ENCODE measurements around the gene MCTP1. TPM values are rescaled to one million over a fixed set of nuclear protein-coding genes. Genes with fewer than 3 reads are reported as not detected.

MCTP1 gene
- total and polyA plus RNA-seq, 10 of the 15 experiments (the other 5 are each of a cell fraction or from before 2014, with no cell fraction given): 12.6 to 45.9 (median 18.8) TPM

DNA sequence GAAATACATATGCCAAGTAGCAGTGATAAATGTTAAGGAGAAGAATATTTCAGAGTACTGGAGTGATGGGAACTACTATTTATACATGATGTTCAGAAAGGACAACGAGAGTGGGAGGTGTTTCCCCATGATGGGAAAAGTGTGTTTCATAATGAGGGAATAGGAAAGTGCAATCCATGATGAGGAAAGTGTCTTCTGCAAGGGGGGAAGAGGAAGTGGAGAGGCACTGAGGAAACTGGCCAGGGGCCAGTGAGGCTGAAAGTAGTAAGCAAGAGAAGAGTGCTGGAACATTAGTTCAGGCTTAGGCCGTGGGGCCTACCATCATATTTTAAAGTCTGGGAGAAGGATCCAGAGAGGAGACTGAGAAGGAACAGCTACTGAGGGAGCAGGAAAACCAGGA, 339.2 kb downstream of the MCTP1 start:
- H3K36me3 ChIP-seq (ENCODE audit: control insufficient read depth in 2 of 2, insufficient read depth in 2 of 2, low read length in 1 of 2): peaks cover 3 to 4% of the 10 kb centered on the region in 2 experiments; a peak in 1 of 4 replicates
- TF ChIP-seq ATF7 (IDR thresholded peaks at IDR 0.05; ENCODE audit: low read depth): no peak
- no peak for TF ChIP-seq BACH1 (IDR thresholded peaks at IDR 0.05; ENCODE audit: borderline replicate concordance)
- no peak for TF ChIP-seq SUZ12 (IDR thresholded peaks at IDR 0.05; ENCODE audit: unreplicated experiment)
- no peak for TF ChIP-seq CHD4 (IDR thresholded peaks at IDR 0.05)
- TF ChIP-seq BMI1 (IDR thresholded peaks at IDR 0.05; ENCODE audit: borderline replicate concordance): no peak
- TF ChIP-seq NRF1 (conservative IDR thresholded peaks at IDR 0.05; ENCODE audit: low read depth, low read length): no peak
- no peak for TF ChIP-seq ETV6 (conservative IDR thresholded peaks at IDR 0.05 in 1 of 2, IDR thresholded peaks at IDR 0.05 in 1 of 2; ENCODE audit: borderline replicate concordance in 1 of 2, low read depth in 1 of 2)
- TF ChIP-seq, protein P1, sequence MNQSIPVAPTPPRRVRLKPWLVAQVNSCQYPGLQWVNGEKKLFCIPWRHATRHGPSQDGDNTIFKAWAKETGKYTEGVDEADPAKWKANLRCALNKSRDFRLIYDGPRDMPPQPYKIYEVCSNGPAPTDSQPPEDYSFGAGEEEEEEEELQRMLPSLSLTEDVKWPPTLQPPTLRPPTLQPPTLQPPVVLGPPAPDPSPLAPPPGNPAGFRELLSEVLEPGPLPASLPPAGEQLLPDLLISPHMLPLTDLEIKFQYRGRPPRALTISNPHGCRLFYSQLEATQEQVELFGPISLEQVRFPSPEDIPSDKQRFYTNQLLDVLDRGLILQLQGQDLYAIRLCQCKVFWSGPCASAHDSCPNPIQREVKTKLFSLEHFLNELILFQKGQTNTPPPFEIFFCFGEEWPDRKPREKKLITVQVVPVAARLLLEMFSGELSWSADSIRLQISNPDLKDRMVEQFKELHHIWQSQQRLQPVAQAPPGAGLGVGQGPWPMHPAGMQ (IDR thresholded peaks at IDR 0.05; ENCODE audit: borderline replicate concordance): no peak
- TF ChIP-seq, protein P2, sequence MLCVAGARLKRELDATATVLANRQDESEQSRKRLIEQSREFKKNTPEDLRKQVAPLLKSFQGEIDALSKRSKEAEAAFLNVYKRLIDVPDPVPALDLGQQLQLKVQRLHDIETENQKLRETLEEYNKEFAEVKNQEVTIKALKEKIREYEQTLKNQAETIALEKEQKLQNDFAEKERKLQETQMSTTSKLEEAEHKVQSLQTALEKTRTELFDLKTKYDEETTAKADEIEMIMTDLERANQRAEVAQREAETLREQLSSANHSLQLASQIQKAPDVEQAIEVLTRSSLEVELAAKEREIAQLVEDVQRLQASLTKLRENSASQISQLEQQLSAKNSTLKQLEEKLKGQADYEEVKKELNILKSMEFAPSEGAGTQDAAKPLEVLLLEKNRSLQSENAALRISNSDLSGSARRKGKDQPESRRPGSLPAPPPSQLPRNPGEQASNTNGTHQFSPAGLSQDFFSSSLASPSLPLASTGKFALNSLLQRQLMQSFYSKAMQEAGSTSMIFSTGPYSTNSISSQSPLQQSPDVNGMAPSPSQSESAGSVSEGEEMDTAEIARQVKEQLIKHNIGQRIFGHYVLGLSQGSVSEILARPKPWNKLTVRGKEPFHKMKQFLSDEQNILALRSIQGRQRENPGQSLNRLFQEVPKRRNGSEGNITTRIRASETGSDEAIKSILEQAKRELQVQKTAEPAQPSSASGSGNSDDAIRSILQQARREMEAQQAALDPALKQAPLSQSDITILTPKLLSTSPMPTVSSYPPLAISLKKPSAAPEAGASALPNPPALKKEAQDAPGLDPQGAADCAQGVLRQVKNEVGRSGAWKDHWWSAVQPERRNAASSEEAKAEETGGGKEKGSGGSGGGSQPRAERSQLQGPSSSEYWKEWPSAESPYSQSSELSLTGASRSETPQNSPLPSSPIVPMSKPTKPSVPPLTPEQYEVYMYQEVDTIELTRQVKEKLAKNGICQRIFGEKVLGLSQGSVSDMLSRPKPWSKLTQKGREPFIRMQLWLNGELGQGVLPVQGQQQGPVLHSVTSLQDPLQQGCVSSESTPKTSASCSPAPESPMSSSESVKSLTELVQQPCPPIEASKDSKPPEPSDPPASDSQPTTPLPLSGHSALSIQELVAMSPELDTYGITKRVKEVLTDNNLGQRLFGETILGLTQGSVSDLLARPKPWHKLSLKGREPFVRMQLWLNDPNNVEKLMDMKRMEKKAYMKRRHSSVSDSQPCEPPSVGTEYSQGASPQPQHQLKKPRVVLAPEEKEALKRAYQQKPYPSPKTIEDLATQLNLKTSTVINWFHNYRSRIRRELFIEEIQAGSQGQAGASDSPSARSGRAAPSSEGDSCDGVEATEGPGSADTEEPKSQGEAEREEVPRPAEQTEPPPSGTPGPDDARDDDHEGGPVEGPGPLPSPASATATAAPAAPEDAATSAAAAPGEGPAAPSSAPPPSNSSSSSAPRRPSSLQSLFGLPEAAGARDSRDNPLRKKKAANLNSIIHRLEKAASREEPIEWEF (IDR thresholded peaks at IDR 0.05; ENCODE audit: insufficient replicate concordance, low read depth, low read length): no peak
- TF ChIP-seq MYB (IDR thresholded peaks at IDR 0.05; ENCODE audit: borderline replicate concordance, low read depth, low read length): no peak
- no peak for TF ChIP-seq RFX5 (IDR thresholded peaks at IDR 0.05; ENCODE audit: low read depth, low read length)
- TF ChIP-seq YBX1 (IDR thresholded peaks at IDR 0.05): no peak
- no peak for TF ChIP-seq STAT3 (IDR thresholded peaks at IDR 0.05; ENCODE audit: low read depth, low read length)
- no peak for TF ChIP-seq KAT2A (conservative IDR thresholded peaks at IDR 0.05; ENCODE audit: control insufficient read depth, low read depth, low read length)
- no peak for TF ChIP-seq HDAC6 (IDR thresholded peaks at IDR 0.05; ENCODE audit: unreplicated experiment)
- no peak for TF ChIP-seq MXI1 (IDR thresholded peaks at IDR 0.05; ENCODE audit: low read depth, low read length)
- no peak for TF ChIP-seq YY1 (IDR thresholded peaks at IDR 0.05; ENCODE audit: low read depth, low read length)
- ChIA-PET SMC1A (ENCODE audit: uncharacterized antibody, unreplicated experiment) (interaction anchor here (0.5 to 1.9 kb wide), 2 partner anchors 14 to 596 kb away, joined by 3 to 6 read pairs; no protein-coding TSS in a partner anchor), RAD21 (ENCODE audit: unreplicated experiment) (interaction anchor here (1.1 kb wide), 1 partner anchor 82 kb away, joined by 3 read pairs; no protein-coding TSS in a partner anchor), CTCF (interaction anchor here (2.6 kb wide), 1 partner anchor 22 kb away, joined by 7 read pairs; no protein-coding TSS in a partner anchor), POLR2A (no interaction called here)
- no peak overlapping the region for H2AFZ ChIP-seq (ENCODE audit: control insufficient read depth, low read depth, low read length)
- DNase-seq (ENCODE audit: low read depth, low spot score) (no peak), ATAC-seq (no peak), FAIRE-seq (no peak)
- intact Hi-C loops (cut with micrococcal nuclease; ENCODE audit: unreplicated experiment): no loop called here
- no peak overlapping the region for H3K9ac ChIP-seq (ENCODE audit: control insufficient read depth, insufficient read depth, low read length)
- in situ Hi-C loops (cut with MboI): no loop called here
- H3K27ac ChIP-seq (ENCODE audit: control insufficient read depth, insufficient read depth): no peak overlapping the region
- H4K20me1 ChIP-seq (ENCODE audit: control insufficient read depth, insufficient read depth): no peaks in the 10 kb centered on the region
- no TSS peak for BruUV-seq (replicated peaks)
- H3K79me2 ChIP-seq (ENCODE audit: control insufficient read depth, insufficient read depth, low read length): no peaks in the 10 kb centered on the region
- no peaks in the 10 kb centered on the region for H3K9me3 ChIP-seq (replicated peaks; ENCODE audit: control insufficient read depth, insufficient read depth, low read length)
- no peak overlapping the region for H3K4me2 ChIP-seq (ENCODE audit: control insufficient read depth, insufficient read depth)
- no peaks in the 10 kb centered on the region for H3K27me3 ChIP-seq (replicated peaks in 1 of 2; ENCODE audit: control insufficient read depth in 2 of 2, insufficient read depth in 2 of 2, low read length in 1 of 2)
- H3K4me3 ChIP-seq: no peak overlapping the region
- no peaks in the 10 kb centered on the region for H3K4me1 ChIP-seq (ENCODE audit: control insufficient read depth, insufficient read depth, low read length)
- WGBS (ENCODE audit: insufficient coverage, insufficient replicate concordance, low lambda C conversion rate, missing lambda C conversion rate): 49% methylated on average over 2 of the region's 2 CpGs

Data from GM12878 (cell line).